Mucosa of descending colon (tissue), 3 donors: ENCODE measurements around the gene GTSE1. TPM values are rescaled to one million over a fixed set of nuclear protein-coding genes. Genes with fewer than 3 reads are reported as not detected.

ENCODE experiments used
- ATAC-seq: fragments of 200-7000 bp; cut with Tn5 transposase; one replicate; pipeline ENCODE4 v1.9.1; 2020; ENCODE audit warnings: mild to moderate bottlenecking, moderate library complexity
- DNase-seq, 3 donors: peaks; one replicate each; pipeline ENCODE4 v3.0.0-alpha.2; 2020
- H3K36me3 ChIP-seq: fragments of 200-600 bp; one replicate; pipeline ENCODE4 v1.8.0; 2021; ENCODE audit warnings: low read depth, mild to moderate bottlenecking
- H3K4me1 ChIP-seq: fragments of 200-600 bp; one replicate; pipeline ENCODE4 v1.8.0; 2021; ENCODE audit warnings: low read depth, mild to moderate bottlenecking
- H3K4me3 ChIP-seq: fragments of 200-600 bp; one replicate; pipeline ENCODE4 v1.8.0; 2021; ENCODE audit warnings: mild to moderate bottlenecking
- H3K9me3 ChIP-seq: fragments of 200-600 bp; one replicate; pipeline ENCODE4 v1.8.0; 2021; ENCODE audit warnings: mild to moderate bottlenecking
- intact Hi-C, 2 donors: fragments of 100-400 bp; cut with DNase I in 1 of 2; cut with micrococcal nuclease in 1 of 2; formaldehyde crosslinking; loops; one replicate each; pipeline versions ENCODE4 v1.11.0 to v1.11.1; 2022; cut with DNase I, micrococcal nuclease
- total RNA-seq, 3 donors: library from RNA; stranded (reverse); fragmentation: NEBNext Ultra II Directional in 2 of 3; extraction: Animal tissue kit (Norgen Biotek cat#: 25700) in 2 of 3; gene quantifications; one replicate each; pipeline versions ENCODE4 v1.2.1 to v1.2.4, GENCODE V29; 2021 to 2023
- TF ChIP-seq, protein P1 (sequence below): fragments of 200-600 bp; IDR thresholded peaks from one replicate; pipeline ENCODE4 v1.8.0; 2022; ENCODE audit warnings: antibody characterized with exemption, mild to moderate bottlenecking
- donor health status: DM: no; HTN: no; CAD: no; lungs with moderate emphysema.
- donor health status: DM: no; HTN: no; CAD: no.
- donor health status: DM: no; HTN: yes; CAD: no.

GTSE1 gene
- total RNA-seq, 3 donors from 2014 or later: 1.6 to 10.9 (median 3.6) TPM

DNA sequence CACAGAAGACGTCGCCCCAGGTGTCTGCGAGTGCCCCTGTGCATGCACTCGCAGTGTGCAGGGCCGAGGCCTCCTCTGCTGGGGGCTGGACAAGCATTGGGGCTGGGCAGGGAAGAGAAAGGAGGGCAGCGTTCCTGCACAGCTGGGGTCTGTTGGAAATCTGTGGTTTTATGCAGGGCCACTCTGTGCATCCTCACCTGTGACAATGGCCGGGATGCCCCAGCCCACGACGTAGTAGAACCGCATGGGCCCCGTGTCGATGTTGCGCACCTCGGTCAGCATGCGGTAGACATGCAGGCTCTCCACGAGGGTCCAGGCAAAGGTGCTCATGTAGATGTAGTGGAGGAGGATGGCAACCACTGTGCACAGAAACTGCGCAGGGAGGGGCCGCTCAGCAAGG lies 76.0 kb downstream of the GTSE1 start:
- TF ChIP-seq, protein P1, sequence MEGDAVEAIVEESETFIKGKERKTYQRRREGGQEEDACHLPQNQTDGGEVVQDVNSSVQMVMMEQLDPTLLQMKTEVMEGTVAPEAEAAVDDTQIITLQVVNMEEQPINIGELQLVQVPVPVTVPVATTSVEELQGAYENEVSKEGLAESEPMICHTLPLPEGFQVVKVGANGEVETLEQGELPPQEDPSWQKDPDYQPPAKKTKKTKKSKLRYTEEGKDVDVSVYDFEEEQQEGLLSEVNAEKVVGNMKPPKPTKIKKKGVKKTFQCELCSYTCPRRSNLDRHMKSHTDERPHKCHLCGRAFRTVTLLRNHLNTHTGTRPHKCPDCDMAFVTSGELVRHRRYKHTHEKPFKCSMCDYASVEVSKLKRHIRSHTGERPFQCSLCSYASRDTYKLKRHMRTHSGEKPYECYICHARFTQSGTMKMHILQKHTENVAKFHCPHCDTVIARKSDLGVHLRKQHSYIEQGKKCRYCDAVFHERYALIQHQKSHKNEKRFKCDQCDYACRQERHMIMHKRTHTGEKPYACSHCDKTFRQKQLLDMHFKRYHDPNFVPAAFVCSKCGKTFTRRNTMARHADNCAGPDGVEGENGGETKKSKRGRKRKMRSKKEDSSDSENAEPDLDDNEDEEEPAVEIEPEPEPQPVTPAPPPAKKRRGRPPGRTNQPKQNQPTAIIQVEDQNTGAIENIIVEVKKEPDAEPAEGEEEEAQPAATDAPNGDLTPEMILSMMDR: no peak
- peaks cover 8% of the 10 kb centered on the region for H3K9me3 ChIP-seq
- H3K4me1 ChIP-seq: peaks cover 32% of the 10 kb centered on the region
- no peaks in the 10 kb centered on the region for H3K36me3 ChIP-seq
- DNase-seq (peak in 1 of 3 donors; percentile 49), ATAC-seq (no peak)
- H3K4me3 ChIP-seq: no peak overlapping the region
- intact Hi-C loops: no loop called here

DNA sequence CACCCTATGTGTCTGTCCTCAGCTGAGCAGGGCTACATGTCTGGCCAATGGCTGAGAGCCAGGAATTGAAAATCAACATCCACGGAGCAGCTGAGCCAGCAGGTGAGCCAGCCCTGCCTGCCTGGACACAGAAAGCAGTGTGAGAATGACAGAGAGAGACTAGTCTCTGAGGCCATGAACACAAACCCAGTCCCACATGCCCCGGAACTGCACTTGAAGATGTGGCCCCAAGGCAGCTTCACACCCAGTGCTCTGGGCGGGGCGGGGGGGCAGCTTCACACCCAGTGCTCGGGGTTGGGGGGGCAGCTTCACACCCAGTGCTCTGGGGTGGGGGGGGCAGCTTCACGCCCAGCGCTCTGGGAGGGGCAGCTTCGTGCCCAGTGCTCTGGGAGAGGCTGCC lies 76.5 kb downstream of the GTSE1 start:
- Histone ChIP-seq H3K9me3 (peaks cover 8% of the 10 kb centered on the region), H3K4me3 (no peak overlapping the region), H3K4me1 (peaks cover 33% of the 10 kb centered on the region), H3K36me3 (no peaks in the 10 kb centered on the region)
- TF ChIP-seq, protein P1: no peak
- DNase-seq (peak; percentile 57 to 73 (median 71)), ATAC-seq (no peak)
- intact Hi-C loops: no loop called here

DNA sequence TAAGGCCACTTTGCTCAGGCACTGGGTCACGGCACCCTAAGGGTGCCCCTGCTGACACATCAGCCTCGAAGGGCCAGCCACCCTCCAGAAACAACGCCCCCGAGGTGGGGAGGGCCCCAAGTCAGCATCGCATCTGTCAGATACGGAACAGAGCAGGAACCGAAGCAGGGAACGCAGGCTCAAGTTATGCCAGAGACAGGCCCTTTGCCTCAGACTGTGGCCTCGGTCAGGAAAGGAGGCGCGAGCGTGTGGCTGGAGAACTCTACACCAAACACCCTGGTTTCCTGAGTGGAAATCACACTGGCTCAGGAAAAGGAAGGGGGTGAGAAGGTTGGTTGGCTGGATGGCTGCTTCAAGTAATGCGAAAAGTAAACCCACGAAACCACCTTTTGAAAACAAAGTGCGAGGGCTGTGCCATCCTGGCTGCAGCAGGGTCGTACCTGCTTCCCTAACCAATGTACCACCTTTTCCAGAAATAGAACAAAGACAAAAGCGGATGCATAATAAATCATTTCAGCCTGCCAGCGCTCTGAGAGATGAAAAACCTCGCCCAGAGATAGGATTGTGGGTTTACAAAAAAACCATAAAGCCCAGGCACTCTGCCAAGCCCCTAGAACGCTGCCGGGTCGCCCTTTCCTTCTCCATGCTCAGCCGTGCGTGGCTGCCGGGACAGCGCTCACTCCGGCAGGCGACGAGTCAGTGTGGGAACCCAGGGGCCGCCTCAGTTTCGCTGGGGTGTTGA lies 77.4 kb downstream of the GTSE1 start:
- DNase-seq: peak; percentile 76 to 84 (median 77)
- Histone ChIP-seq H3K9me3 (peaks cover 8% of the 10 kb centered on the region), H3K4me1 (peaks cover 42% of the 10 kb centered on the region), H3K36me3 (no peaks in the 10 kb centered on the region), H3K4me3 (no peak overlapping the region)
- intact Hi-C loops: no loop called here
- ATAC-seq: peak; percentile 48
- TF ChIP-seq, protein P1: no peak

DNA sequence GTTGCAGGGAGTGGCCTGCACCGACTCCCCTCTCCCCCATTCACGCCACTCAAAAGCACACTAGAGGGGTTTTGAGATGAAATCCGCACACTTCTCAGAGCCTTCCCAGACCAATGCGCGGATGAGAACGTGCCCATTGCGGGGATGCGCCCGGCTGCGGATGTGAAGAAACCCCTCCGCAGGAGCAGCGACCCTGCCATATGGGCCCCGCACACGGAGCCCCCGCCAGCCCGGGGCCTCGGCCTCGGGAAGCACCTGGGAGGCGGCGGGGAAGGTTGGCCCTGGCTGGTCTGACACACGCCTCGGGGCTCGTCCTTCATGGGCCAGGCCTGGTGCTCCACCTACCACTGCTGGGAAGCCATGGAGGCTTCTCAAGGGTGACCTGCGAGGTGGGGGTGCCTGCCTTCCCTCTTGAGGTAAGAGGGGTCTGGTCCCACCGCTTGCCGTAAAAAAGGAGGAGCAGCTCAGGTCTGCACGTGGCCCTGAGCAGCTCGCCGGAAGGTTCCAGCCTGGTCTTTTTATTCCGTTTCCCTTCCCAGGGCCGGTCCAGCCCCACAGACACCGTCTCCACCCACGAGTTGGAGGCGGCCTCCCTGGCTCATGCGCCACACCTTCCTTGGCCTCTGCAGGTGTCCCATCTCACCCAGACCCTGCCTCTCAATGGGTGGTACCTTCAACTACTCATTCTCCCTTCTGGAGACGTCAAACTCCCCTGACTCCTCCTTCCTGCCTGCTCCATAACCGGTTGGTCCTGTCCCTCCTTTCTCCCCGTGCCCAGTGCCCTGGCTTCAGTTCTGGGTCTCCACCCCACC lies 78.2 kb downstream of the GTSE1 start:
- intact Hi-C loops: no loop called here

DNA sequence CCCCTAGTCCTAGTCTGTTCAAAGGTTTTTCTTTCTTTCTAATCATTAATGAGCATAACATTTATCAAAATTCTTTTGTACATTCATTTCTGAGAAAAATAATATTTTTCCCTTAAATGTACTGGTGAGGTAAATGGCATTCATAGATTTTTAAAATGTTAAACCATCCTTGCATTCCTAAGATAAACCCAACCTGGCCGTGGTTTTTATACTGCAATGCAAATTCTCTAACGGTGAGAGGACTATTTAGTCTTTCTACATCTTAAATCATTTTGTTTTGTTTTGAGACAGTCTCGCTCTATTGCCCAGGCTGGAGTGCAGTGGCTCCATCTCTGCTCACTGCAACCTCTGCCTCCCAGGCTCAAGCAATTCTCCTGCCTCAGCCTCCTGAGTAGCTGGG lies 79.4 kb downstream of the GTSE1 start:
- no peak for ATAC-seq
- intact Hi-C loops: no loop called here
- H3K36me3 ChIP-seq: no peaks in the 10 kb centered on the region

More for the DNA sequence above, 78.2 kb downstream of the GTSE1 start:
- ATAC-seq (peak; percentile 78), DNase-seq (peak; percentile 83 to 88 (median 87))
- Histone ChIP-seq H3K4me1 (peaks cover 44% of the 10 kb centered on the region), H3K9me3 (peaks cover 8% of the 10 kb centered on the region), H3K4me3 (no peak overlapping the region), H3K36me3 (no peaks in the 10 kb centered on the region)
- TF ChIP-seq, protein P1: no peak

More for the DNA sequence above, 79.4 kb downstream of the GTSE1 start:
- H3K4me3 ChIP-seq: no peak overlapping the region
- DNase-seq: no peak
- peaks cover 8% of the 10 kb centered on the region for H3K9me3 ChIP-seq
- H3K4me1 ChIP-seq: peaks cover 38% of the 10 kb centered on the region
- TF ChIP-seq, protein P1: no peak
